NB4 (cell line): ENCODE results near the gene RAB11B.
"Not testable (repeated sequence)": the region's sequence is repeated elsewhere in the genome, so short reads cannot be mapped to it uniquely, and the experiment has no call there.

Experiments
- DNase-seq: peaks from one replicate; pipeline ENCODE4 v3.0.0; 2010; ENCODE audit warnings: low read depth
- H3K4me3 ChIP-seq: one replicate; pipeline ENCODE4 v1.5.1; 2011; ENCODE audit warnings: mild to moderate bottlenecking, low read depth, low read length, moderate library complexity
- CTCF ChIP-seq: IDR thresholded peaks from one replicate; pipeline ENCODE4 v1.5.1; 2012; ENCODE audit warnings: low read depth, low read length
- MAX ChIP-seq: IDR thresholded peaks from 2 replicates; pipeline ENCODE4 v1.6.1; 2011; ENCODE audit warnings: low read depth, low read length
- MYC ChIP-seq: IDR thresholded peaks from 2 replicates; pipeline ENCODE4 v1.6.1; 2011; ENCODE audit warnings: low read depth, low read length
- POLR2A ChIP-seq: IDR thresholded peaks from 2 replicates; pipeline ENCODE4 v1.6.1; 2011; ENCODE audit warnings: mild to moderate bottlenecking; ENCODE audit not compliant: insufficient read length; ENCODE audit errors: extremely low read depth

RAB11B gene

GRCh38 chr19:8389891-8390616 is at the start of gene RAB11B:
Gene RAB11B (plus strand): TSS chr19:8390360. CDS start chr19:8390417, 57 bp downstream.
- TF ChIP-seq CTCF (no peak), POLR2A (peak; percentile 82), MYC (peak; percentile 90), MAX (peak; percentile 75)
- peak within 1 kb of the TSS; percentile 70 for H3K4me3 ChIP-seq
- no peak for DNase-seq

GRCh38 chr19:8341504-8341903 is 48.7 kb upstream of the RAB11B start:
- not testable (repeated sequence) for H3K4me3 ChIP-seq

GRCh38 chr19:8342316-8342683 is 47.9 kb upstream of the RAB11B start:
- DNase-seq: no peak
- TF ChIP-seq MAX: no peak
- no peak for TF ChIP-seq CTCF
- TF ChIP-seq MYC: no peak
- TF ChIP-seq POLR2A: no peak
- no peak overlapping the region for H3K4me3 ChIP-seq

More at GRCh38 chr19:8341504-8341903, 48.7 kb upstream of the RAB11B start:
- not testable (repeated sequence) for DNase-seq

GRCh38 chr19:8342684-8343482 is 47.3 kb upstream of the RAB11B start, which contains the start of gene KANK3:
Gene KANK3 (minus strand): TSS chr19:8343262. CDS start chr19:8337828, 5,434 bp downstream.
- DNase-seq: peak; percentile 96
- TF ChIP-seq MYC: no peak
- no peak for TF ChIP-seq CTCF
- TF ChIP-seq MAX: no peak
- no peak for TF ChIP-seq POLR2A
- H3K4me3 ChIP-seq: no peak within 1 kb of the TSS

GRCh38 chr19:8343483-8343844 is 46.7 kb upstream of the RAB11B start:
- TF ChIP-seq CTCF: no peak
- no peak for TF ChIP-seq POLR2A
- no peak for TF ChIP-seq MYC
- TF ChIP-seq MAX: no peak
- no peak for DNase-seq
- no peak overlapping the region for H3K4me3 ChIP-seq

- H3K4me3 ChIP-seq, DNase-seq: not testable (repeated sequence)
Observed at GRCh38 chr19:8349629-8350372, 40.4 kb upstream of the RAB11B start.
